NCI-H748 (cell line): ENCODE data around the gene B4GALNT3.

ENCODE experiments used
- DNase-seq: peaks from one replicate; lab custom pipeline; 2025; ENCODE audit not compliant: unreplicated experiment; lab: John Stamatoyannopoulos, UW

The B4GALNT3 gene

GRCh38 chr12:467591-467990 is 7.9 kb downstream of the B4GALNT3 start:
- DNase-seq, result no peak

DNA sequence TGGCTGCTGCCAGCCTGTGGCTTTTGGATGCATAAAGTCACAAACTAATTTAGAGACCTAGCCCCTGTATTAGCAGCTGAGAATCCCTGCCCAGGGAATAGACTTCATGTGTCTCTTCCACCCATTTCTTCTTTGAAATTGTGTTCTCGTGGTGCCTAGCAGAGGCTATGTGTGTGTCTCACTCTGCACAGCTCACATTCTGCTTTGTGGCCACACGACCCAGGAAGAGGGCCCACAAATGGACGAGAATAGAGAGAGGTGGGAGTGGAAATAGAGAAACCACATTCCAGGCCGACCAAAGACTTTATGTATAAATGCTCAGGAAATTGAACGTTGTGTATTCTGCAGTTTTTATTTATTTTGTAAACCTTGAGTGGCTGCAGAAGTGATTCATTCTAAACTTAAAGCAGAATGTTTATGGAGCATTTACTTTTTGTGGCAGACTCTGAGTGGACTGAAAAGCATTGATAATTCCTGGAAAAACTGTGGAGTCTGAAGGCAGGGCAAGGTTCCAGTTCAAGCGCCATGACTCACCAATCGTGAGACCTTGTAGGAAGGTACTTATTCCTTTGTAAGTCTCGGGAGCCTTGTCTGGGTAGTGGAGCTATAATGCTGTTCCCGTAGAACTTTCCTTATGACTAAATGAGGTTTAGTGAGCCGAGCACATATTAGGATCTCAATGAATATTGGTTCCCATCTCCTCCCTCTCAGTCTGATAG is 9.1 kb downstream of the B4GALNT3 start:
- DNase-seq, result no peak

DNA sequence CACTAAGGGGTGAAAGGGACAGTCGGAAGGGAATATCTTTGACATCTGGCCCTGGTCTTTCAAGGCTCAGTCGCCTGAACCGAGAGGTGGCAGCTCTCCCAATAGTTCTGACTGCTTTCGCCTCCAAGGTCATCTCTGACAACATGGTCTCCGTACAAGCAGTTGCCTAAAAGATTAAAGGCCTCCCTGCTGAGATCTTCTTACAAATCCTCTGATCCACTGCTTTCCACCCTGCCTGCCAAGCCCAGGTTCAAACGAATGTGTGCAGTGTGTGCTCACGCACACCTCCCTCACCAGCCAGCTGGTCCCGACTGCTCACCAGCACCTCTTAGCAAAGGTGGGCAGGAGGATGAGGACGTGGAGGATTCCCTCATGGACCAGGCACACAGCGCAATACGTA is 10.4 kb downstream of the B4GALNT3 start:
- no peak for DNase-seq

DNA sequence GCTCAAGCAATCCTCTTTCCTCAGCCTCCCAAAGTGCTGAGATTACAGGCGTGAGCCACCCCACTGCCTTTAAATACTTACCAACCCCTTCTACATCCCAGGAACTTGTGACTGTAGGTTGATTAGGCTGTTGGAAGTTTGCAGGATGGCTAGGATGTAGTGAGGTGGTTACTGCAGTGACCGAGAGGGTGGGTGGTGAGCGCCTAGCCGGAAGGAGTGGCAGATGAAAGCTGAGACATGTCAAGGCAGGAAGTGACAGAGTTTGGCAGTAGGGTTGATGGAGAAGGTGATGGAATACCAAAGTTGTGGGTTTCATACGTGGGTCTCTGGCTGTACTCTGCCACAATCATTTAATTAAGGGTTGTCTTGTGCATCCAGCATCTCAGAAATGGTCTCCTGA is 13.5 kb downstream of the B4GALNT3 start:
- no peak for DNase-seq

GRCh38 chr12:473863-474577 is 14.3 kb downstream of the B4GALNT3 start:
- no peak for DNase-seq

- no peak for DNase-seq
These were observed 15.5 kb downstream of the B4GALNT3 start for GRCh38 chr12:475286-475685.

GRCh38 chr12:479161-479560 is 19.4 kb downstream of the B4GALNT3 start:
- no peak for DNase-seq

- no peak for DNase-seq
These were observed 21.4 kb downstream of the B4GALNT3 start for GRCh38 chr12:480831-481816.

DNA sequence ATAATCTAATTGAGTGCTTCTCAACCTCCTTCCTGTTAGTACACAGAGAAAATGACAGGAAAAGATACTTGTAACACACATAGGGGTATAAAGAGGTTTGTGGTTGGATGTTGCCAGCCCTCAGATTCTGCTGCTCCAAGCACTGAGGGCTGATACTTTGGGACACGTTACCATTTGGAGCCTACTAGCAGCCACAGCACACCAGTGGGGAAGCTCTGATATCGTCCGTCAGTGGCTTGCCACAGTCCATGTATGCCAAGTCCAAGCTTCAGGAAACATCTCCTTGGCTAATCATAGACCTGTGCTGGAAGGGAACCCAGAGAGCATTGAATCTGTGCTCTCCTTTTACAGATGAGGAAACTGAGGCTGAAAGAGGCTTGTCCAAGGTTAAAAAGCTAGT is 22.3 kb downstream of the B4GALNT3 start:
- no peak for DNase-seq

- no peak for DNase-seq
These were observed 24.4 kb downstream of the B4GALNT3 start for GRCh38 chr12:484096-484495.

DNA sequence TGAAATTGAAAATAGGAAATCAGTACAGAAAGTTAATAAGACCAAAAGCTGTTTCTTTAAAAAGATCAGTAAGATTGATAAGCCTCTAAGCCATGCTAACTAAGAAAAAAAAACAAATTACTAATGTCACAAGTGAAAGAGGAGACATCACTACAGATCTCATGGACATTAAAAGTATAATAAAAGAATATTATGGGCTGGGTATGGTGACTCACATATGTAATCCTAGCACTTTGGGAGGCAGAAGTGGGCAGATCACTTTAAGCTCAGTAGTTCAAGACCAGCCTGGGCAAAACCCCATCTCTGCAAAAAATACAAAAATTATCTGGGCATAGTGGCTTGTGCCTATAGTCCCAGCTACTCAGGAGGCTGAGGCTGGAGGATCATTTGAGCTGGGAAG is 30.5 kb downstream of the B4GALNT3 start:
- DNase-seq, result no peak

DNA sequence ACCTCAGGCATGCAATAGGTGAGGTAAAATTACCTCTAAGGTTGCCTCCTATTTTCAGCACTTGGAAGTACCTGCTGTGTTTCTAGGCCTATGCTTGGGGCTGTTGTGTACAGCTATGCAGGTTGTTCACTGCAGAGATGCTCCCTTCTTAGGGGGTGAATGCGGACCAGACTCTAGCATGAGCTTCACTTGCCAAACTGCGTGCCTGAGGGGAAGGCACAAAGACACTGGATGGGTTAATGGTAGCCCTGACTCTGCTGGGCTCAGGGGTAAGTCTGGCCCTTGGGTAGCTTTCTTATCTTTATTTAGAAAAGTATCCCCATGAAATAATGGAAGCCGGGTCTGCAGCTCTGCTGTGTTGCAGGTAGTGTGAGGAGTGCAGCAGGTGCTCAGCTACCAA is 35.7 kb downstream of the B4GALNT3 start:
- no peak for DNase-seq

- DNase-seq, result no peak
These were observed 37.0 kb downstream of the B4GALNT3 start for GRCh38 chr12:496736-497135.

DNA sequence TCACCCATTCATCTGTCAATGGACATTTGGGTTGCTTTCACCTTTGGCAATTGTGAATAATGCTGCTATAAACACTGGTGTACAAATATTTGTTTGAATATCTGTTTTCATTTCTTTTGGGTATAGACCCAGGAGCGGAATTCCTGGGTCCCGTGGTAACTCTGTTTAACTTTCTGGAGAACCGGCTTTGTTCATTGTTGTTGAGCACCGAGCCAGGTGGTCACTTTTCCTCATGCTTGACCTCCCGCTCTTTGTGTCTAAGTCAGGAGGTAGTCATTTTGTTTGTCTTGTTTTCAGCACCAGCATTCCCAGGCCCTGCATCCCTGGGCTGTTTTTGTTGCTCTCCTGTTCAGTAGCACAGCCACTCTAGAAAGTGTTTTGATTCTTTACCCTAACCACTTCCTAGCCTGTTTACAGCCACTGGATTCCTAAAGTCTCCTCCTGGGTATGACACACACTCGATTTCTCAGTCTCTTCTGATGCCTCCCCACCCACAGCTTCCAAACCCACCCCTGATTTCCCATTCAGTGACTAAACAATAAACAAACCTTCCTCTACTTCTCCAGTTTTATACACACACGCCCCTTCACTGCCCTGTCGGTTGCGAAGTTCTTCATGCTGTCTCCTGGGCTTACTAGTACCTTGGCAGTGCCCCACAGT is 37.9 kb downstream of the B4GALNT3 start:
- peak; percentile 64 for DNase-seq

DNA sequence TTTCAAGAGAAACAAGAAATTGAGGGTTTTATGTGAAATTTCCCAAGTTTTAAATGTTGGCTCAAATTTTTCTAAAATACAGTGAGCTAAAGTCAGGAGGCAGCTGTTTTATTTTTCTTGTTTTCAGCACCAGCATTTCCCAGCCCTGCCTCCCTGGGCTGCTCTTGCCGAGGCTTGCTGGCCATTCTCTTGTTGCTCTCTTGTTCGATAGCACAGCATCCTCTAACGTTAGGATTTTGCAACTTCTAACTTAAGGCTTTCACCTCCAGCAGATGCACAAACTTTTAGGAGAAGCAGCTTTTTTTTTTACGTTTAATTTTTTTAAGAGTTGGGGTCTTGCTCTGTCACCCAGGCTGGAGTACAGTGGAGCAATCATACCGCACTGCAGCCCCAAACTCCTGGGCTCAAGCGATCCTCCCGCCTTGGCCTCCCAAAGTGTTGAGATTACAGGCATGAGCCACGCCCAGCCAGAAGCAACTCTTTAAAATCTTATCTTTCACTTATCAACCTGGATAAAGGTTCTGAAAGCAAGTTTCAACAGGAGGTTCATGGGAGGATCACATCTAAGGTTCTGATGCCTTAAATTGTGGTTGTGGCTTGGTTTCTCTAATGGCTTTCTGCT is 40.2 kb downstream of the B4GALNT3 start:
- no peak for DNase-seq

GRCh38 chr12:501722-502447 is 42.1 kb downstream of the B4GALNT3 start:
- peak; percentile 31 for DNase-seq

DNA sequence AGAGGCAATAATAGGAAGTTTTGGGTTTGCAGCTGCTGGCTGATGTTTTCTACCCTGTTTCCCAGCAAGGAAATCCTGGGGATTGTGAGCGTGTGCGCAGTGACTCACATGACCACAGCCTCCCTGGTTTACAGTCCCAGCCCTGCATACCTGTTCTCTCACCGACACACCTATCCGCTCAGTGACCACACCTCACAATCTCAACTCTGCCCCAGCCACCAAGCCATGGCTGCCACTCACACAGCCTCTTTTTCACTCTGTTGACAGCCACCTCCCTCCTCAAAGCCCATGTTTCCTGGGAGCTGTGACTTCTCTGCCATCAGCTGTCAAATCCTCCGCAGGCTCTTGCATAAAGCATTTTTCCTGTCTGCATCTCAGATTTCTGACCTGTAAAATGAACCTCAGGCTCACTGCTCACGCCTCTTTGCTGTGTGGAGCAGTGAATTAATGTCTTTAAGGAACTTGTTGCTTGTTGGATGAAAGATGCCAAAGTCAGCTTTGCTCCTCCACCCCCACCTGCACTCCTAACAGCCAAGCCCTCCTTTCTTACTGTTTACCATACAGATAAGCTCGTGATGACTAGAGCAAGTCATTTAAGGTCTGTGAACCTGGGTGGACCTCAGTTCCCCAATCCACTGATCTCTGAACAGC is 43.5 kb downstream of the B4GALNT3 start:
- DNase-seq, result no peak

DNA sequence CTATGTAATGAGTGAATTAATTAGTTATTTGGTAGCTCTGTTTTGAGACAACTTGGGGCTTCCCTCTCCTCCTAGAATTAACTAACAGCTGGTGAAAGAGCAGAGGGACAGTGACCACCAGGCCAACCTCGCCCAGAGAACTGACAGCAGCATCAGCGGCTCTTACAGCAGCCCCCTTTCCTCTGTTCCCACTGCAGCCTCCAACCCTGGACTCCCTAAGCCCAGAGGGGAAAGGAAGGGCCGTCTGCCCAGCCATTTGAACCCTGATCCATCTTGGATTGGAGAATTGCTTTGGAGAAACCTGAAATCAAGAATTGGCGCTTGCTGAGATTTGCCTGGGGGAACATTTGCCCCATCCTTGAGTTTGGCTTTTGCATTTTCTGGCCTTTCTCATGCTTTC is 45.5 kb downstream of the B4GALNT3 start:
- DNase-seq, result no peak

DNA sequence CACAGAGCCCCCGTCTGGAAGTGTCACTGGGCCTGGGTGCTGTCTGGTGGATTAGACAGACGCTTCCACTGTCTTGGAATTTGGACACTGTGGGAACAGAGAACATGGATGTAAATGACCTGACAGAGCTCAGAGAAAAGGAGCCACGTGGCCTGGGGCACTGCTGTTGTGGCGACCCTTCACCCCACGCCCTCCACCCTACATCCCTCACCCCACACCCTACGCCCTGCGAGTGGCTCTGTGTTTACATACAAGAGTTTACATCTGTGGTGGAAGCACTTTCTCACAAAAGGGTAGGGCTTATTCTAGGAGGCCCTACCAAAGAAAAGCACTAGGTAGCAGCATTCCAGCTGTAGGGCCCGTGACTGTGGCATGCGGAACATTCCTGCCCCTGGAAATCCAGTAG is 47.7 kb downstream of the B4GALNT3 start:
- DNase-seq, result no peak
